Measurements from ENCODE around the gene FOXA2. TPM values are rescaled to one million over a fixed set of nuclear protein-coding genes. Genes with fewer than 3 reads are reported as not detected.

The FOXA2 gene
- total RNA-seq, 2 donors from 2014 or later: 0.49 TPM; not detected in 1

DNA sequence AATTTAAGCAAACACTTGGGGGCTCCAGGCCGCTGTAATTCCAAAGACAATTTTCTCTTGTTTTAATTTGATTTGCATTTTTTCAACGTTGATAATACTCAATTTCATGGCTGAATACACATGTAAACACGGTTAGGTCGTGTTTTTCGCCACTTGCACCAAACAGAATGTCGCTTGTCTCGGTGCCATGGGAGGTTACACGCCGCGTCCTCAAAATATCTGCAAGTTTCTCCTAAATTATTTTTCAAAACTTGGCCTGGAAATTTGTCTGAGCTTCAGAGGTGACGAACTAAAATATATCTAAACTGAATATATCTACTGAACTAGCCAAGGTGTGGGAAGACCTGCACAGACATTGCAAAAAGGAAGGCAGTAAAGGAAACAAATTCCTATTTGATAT, 15.0 kb downstream of the FOXA2 start:
- no peaks in the 10 kb centered on the region for H3K36me3 ChIP-seq
- no peaks in the 10 kb centered on the region for H3K4me1 ChIP-seq (ENCODE audit: control insufficient read depth in 1 of 2, low read depth in 2 of 2)
- ATAC-seq (ENCODE audit: insufficient number of reproducible peaks, low FRiP score, low read depth) (no peak), DNase-seq (ENCODE audit: low spot score) (no peak)
- H3K27me3 ChIP-seq (replicated peaks; ENCODE audit: insufficient read depth): peaks cover 41% of the 10 kb centered on the region
- no peak overlapping the region for H3K27ac ChIP-seq
- TF ChIP-seq, protein P1, sequence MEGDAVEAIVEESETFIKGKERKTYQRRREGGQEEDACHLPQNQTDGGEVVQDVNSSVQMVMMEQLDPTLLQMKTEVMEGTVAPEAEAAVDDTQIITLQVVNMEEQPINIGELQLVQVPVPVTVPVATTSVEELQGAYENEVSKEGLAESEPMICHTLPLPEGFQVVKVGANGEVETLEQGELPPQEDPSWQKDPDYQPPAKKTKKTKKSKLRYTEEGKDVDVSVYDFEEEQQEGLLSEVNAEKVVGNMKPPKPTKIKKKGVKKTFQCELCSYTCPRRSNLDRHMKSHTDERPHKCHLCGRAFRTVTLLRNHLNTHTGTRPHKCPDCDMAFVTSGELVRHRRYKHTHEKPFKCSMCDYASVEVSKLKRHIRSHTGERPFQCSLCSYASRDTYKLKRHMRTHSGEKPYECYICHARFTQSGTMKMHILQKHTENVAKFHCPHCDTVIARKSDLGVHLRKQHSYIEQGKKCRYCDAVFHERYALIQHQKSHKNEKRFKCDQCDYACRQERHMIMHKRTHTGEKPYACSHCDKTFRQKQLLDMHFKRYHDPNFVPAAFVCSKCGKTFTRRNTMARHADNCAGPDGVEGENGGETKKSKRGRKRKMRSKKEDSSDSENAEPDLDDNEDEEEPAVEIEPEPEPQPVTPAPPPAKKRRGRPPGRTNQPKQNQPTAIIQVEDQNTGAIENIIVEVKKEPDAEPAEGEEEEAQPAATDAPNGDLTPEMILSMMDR (IDR thresholded peaks at IDR 0.05): no peak
- H3K4me3 ChIP-seq: no peak overlapping the region
- no peaks in the 10 kb centered on the region for H3K9me3 ChIP-seq

DNA sequence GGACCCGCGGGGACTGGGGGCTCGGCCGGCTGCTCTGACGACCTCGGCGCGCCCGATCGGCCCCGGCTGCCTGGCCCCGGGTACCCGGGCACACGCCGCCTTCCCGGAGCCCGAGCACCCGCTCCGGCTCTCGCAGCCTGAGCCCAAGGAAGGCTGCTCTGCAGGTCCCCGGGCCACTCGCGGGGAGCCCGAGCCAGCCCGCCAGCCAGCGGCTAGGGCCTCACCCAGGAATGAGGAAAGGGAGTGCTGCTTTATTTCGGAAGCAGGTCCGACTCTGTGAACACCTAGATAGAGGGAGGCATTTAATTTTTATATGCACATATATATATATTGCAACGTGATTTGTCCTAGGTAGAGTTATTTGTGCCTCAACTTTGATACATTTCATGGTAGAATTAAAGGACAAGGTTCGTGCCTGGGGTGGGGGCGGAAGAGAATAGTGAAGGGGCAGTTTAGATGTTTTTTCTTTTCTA, 15.5 kb downstream of the FOXA2 start:
- Histone ChIP-seq H3K4me3 (no peak overlapping the region), H3K36me3 (no peaks in the 10 kb centered on the region), H3K27me3 (replicated peaks; ENCODE audit: insufficient read depth) (peaks cover 41% of the 10 kb centered on the region), H3K9me3 (no peaks in the 10 kb centered on the region), H3K4me1 (ENCODE audit: control insufficient read depth in 1 of 2, low read depth in 2 of 2) (no peaks in the 10 kb centered on the region), H3K27ac (no peak overlapping the region)
- no peak for ATAC-seq (ENCODE audit: insufficient number of reproducible peaks, low FRiP score, low read depth)
- TF ChIP-seq, protein P1 (IDR thresholded peaks at IDR 0.05): no peak
- DNase-seq (ENCODE audit: low spot score): no peak

DNA sequence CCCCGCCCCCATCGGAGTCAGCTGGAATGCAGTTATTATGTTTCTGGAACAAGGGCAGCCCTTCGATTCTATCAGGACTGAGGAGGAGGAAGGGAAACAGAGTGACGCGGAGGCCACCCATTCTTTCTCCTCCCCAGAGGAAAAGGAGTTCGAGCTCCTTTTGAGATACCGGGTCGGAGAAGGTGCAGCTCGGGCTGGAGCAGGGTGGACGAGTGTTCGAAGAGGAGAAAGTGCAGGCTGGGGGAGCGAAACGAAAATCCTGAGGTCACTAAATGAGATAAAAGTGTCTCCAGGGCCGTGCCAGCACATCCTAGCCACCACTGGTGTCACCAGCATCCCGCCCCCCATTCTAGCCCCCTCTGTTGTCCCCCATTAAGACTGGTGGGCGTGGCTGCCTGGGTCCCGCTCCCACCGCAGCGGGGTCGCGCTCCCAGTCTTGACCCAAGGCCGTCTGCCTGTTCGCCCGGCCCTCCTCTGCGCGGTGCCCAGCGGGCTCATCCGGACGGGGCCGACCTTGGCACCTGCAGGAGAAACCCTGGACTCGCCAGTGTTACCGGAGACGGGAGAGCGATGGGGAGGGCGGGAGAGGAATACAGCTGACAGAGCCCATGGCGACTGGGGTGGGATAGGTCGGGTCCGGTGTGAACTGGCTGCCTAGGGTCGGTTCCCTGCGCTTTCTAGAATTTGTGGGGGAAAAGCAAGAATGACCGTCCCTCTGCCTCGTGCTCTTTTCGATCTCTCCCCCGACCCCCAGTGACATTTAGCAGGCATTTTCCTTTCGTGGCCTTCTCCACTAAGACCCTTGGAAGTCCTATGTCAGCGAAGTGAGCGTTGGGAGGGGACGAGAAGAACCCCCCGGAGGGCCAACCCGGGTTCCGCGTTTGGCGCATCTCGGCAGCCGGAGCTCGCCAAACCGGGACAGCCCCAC, 16.2 kb downstream of the FOXA2 start:
- Histone ChIP-seq H3K36me3 (no peaks in the 10 kb centered on the region), H3K9me3 (no peaks in the 10 kb centered on the region), H3K4me1 (ENCODE audit: control insufficient read depth in 1 of 2, low read depth in 2 of 2) (no peaks in the 10 kb centered on the region), H3K27me3 (replicated peaks; ENCODE audit: insufficient read depth) (peaks cover 41% of the 10 kb centered on the region), H3K4me3 (no peak overlapping the region), H3K27ac (no peak overlapping the region)
- TF ChIP-seq, protein P1 (IDR thresholded peaks at IDR 0.05): no peak
- ATAC-seq (ENCODE audit: insufficient number of reproducible peaks, low FRiP score, low read depth) (no peak), DNase-seq (ENCODE audit: low spot score) (no peak)

DNA sequence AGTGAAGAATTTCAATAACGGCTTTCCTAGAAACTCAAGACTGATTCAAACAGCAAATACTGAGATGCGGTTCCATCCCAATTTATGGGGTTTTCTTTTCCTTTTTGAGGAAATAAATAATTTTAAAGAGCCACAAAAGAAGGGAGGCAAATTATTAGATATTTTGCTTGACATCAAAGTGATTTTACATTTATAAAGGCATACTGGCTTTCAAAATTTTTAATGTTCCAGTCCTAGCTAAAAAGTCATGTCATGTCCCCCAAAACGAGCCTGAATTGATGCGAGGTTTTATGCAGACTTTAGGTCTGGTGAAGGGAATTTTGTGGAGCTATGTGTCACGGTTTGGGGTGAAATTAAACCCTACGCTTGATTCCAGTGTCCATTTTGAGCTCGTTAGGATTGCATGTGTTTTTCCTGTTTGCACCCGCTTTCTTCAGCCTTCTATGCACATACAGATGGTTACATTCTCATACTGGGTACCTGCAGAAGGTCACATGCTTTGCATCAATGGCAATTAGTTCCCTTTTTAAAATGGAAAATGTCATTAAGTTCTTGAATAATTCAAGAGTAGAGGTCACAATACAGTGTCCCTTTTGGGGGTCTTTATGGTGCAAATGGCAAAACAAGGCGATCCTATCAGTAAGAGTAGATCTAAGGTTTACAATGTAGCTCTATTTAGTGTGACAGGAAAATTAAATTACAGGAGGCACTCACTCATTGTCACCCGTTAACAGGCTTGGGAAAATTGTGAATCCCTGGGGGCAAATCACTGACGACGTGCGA, 17.3 kb downstream of the FOXA2 start:
- DNase-seq (ENCODE audit: low spot score) (no peak), ATAC-seq (ENCODE audit: insufficient number of reproducible peaks, low FRiP score, low read depth) (no peak)
- Histone ChIP-seq H3K4me1 (ENCODE audit: control insufficient read depth in 1 of 2, low read depth in 2 of 2) (no peaks in the 10 kb centered on the region), H3K27ac (no peak overlapping the region), H3K4me3 (no peak overlapping the region), H3K36me3 (no peaks in the 10 kb centered on the region), H3K9me3 (no peaks in the 10 kb centered on the region), H3K27me3 (replicated peaks; ENCODE audit: insufficient read depth) (peaks cover 39% of the 10 kb centered on the region)
- TF ChIP-seq, protein P1 (IDR thresholded peaks at IDR 0.05): no peak

All from thoracic aorta (tissue), 2 donors.